Measurements from ENCODE around the gene FHIT. TPM values are rescaled to one million over a fixed set of nuclear protein-coding genes. Genes with fewer than 3 reads are reported as not detected.

Gene FHIT
- total RNA-seq, 1 experiment from 2014 or later, result 9.8 TPM

- no TSS peak for BruUV-seq (replicated peaks)
- Histone ChIP-seq H3K27me3 (ENCODE audit: insufficient read depth, low read depth) (no peaks in the 10 kb centered on the region), H3K9me2 (ENCODE audit: insufficient read depth) (no peaks in the 10 kb centered on the region), H3K9me3 (ENCODE audit: insufficient read depth, low read depth) (no peaks in the 10 kb centered on the region), H2AFZ (no peak overlapping the region), H3K4me2 (no peak overlapping the region), H3K79me2 (ENCODE audit: low read depth) (no peaks in the 10 kb centered on the region), H4K20me1 (ENCODE audit: insufficient read depth) (no peaks in the 10 kb centered on the region), H3K36me3 (ENCODE audit: low read depth) (no peaks in the 10 kb centered on the region), H3K4me1 (replicated peaks; ENCODE audit: insufficient read depth) (no peaks in the 10 kb centered on the region), H3K27ac (no peak overlapping the region), H3K4me3 (no peak overlapping the region), H3F3A (ENCODE audit: insufficient read depth, low read depth) (no peaks in the 10 kb centered on the region)
- TF ChIP-seq CTCF (conservative IDR thresholded peaks at IDR 0.05), result no peak
- TF ChIP-seq EZH2 (IDR thresholded peaks at IDR 0.05; ENCODE audit: low read depth), result no peak
- ChIA-PET CTCF (no interaction called here), POLR2A (ENCODE audit: unreplicated experiment) (no interaction called here)
- no peak for DNase-seq
- intact Hi-C loops (cut with micrococcal nuclease; ENCODE audit: unreplicated experiment), result no loop called here
Measured at GRCh38 chr3:61141697-61142096, 109.6 kb downstream of the FHIT start.

- Histone ChIP-seq H3K79me2 (ENCODE audit: low read depth) (no peaks in the 10 kb centered on the region), H3K36me3 (ENCODE audit: low read depth) (no peaks in the 10 kb centered on the region), H3K27me3 (ENCODE audit: insufficient read depth, low read depth) (no peaks in the 10 kb centered on the region), H3K27ac (no peak overlapping the region), H3K4me2 (no peak overlapping the region), H3K9me2 (ENCODE audit: insufficient read depth) (no peaks in the 10 kb centered on the region), H3F3A (ENCODE audit: insufficient read depth, low read depth) (no peaks in the 10 kb centered on the region), H3K4me3 (no peak overlapping the region), H3K4me1 (replicated peaks; ENCODE audit: insufficient read depth) (no peaks in the 10 kb centered on the region), H4K20me1 (ENCODE audit: insufficient read depth) (no peaks in the 10 kb centered on the region), H3K9me3 (ENCODE audit: insufficient read depth, low read depth) (no peaks in the 10 kb centered on the region), H2AFZ (no peak overlapping the region)
- intact Hi-C loops (cut with micrococcal nuclease; ENCODE audit: unreplicated experiment), result no loop called here
- TF ChIP-seq CTCF (conservative IDR thresholded peaks at IDR 0.05) (no peak), EZH2 (IDR thresholded peaks at IDR 0.05; ENCODE audit: low read depth) (no peak)
- no peak for DNase-seq
- ChIA-PET POLR2A (ENCODE audit: unreplicated experiment) (no interaction called here), CTCF (no interaction called here)
- no TSS peak for BruUV-seq (replicated peaks)
Measured at GRCh38 chr3:61141227-61141626, 110.0 kb downstream of the FHIT start.

- no peaks in the 10 kb centered on the region for H3K36me3 ChIP-seq (ENCODE audit: low read depth)
- no peak for TF ChIP-seq CTCF (conservative IDR thresholded peaks at IDR 0.05)
- ChIA-PET CTCF (no interaction called here), POLR2A (ENCODE audit: unreplicated experiment) (no interaction called here)
- BruUV-seq (replicated peaks), result no TSS peak
- H2AFZ ChIP-seq, result no peak overlapping the region
- H3K9me3 ChIP-seq (ENCODE audit: insufficient read depth, low read depth), result no peaks in the 10 kb centered on the region
- intact Hi-C loops (cut with micrococcal nuclease; ENCODE audit: unreplicated experiment), result no loop called here
- no peaks in the 10 kb centered on the region for H3K9me2 ChIP-seq (ENCODE audit: insufficient read depth)
- no peaks in the 10 kb centered on the region for H3K79me2 ChIP-seq (ENCODE audit: low read depth)
- no peaks in the 10 kb centered on the region for H4K20me1 ChIP-seq (ENCODE audit: insufficient read depth)
- no peaks in the 10 kb centered on the region for H3F3A ChIP-seq (ENCODE audit: insufficient read depth, low read depth)
- no peak overlapping the region for H3K27ac ChIP-seq
- no peaks in the 10 kb centered on the region for H3K27me3 ChIP-seq (ENCODE audit: insufficient read depth, low read depth)
- no peak overlapping the region for H3K4me2 ChIP-seq
- no peak overlapping the region for H3K4me3 ChIP-seq
- no peak for DNase-seq
- no peaks in the 10 kb centered on the region for H3K4me1 ChIP-seq (replicated peaks; ENCODE audit: insufficient read depth)
Measured at GRCh38 chr3:61139686-61140085, 111.6 kb downstream of the FHIT start.

Data from PC-9 (cell line).